Measurements from ENCODE around the gene SLC39A9. TPM values are rescaled to one million over a fixed set of nuclear protein-coding genes. Genes with fewer than 3 reads are reported as not detected.

The SLC39A9 gene
- total and polyA plus RNA-seq, 10 donors: 11.8 to 55.8 (median 46.2) TPM

DNA sequence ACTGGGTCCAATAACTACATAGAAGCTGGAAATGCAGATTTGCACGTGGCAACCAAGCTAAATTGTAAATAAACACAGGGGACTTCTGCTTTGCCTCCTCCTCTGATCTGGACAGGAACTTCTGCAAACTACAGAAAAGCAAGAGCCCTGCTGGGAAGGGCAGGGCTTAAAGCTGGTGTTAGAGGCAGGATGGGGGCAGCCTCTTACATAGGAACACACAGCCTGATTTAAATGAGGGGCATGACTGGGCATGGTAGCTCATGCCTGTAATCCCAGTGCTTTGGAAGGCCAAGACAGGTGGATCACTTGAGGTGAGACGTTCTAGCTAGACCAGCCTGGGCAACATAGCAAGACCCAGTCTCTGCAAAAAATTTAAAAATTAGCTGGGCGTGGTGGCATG, 47.1 kb upstream of the SLC39A9 start:
- intact Hi-C loops (cut with DNase I; ENCODE audit: low total_unique reads): no loop called here
- peak; percentile 48 for DNase-seq

DNA sequence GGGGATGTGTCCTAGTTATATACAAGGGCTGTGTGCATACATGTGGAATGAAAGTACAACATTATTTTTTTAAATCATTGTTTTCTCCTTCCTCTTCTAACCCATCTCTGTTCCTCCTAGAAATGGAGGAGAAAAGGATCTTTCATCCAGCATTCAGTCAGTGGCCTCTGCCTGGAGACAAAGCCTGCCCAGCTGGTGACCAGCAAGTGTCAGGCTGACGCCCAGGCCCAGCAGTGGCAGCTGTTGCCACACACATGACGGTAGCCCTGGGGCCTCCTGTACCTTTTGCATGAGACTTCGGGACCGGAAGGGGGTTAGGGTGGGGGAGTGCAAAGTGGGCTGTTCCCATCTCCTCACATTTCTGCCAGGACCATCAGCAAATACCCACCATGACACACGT, 46.6 kb upstream of the SLC39A9 start:
- Histone ChIP-seq H3K27me3 (replicated peaks in 1 of 7) (peaks cover 0 to 13% (median 0%) of the 10 kb centered on the region in 7 donors), H3K36me3 (peaks cover 0 to 6% (median 0%) of the 10 kb centered on the region in 6 donors), H3K4me1 (peaks cover 0 to 27% (median 15%) of the 10 kb centered on the region in 6 donors), H3K4me3 (no peak overlapping the region), H3K27ac (no peak overlapping the region), H3K9me3 (no peaks in the 10 kb centered on the region)
- whole genome bisulfite sequencing, 5 donors: 77 to 92% (median 80%) methylated on average over 3 to 5 of the region's 5 CpGs
- intact Hi-C loops (cut with DNase I; ENCODE audit: low total_unique reads): no loop called here
- DNase-seq: peak; percentile 54
- TF ChIP-seq POLR2A (IDR thresholded peaks at IDR 0.05) (no peak), CTCF (IDR thresholded peaks at IDR 0.05 in 8 of 11, conservative IDR thresholded peaks at IDR 0.05 in 3 of 11) (no peak), POLR2AphosphoS5 (IDR thresholded peaks at IDR 0.05) (no peak)

More for the DNA sequence above, 47.1 kb upstream of the SLC39A9 start:
- H3K4me3 ChIP-seq: no peak overlapping the region
- H3K27me3 ChIP-seq (replicated peaks in 1 of 7): peaks cover 0 to 13% (median 0%) of the 10 kb centered on the region in 7 donors
- peaks cover 0 to 6% (median 0%) of the 10 kb centered on the region in 6 donors for H3K36me3 ChIP-seq
- TF ChIP-seq POLR2AphosphoS5 (IDR thresholded peaks at IDR 0.05) (no peak), CTCF (IDR thresholded peaks at IDR 0.05 in 8 of 11, conservative IDR thresholded peaks at IDR 0.05 in 3 of 11) (no peak), POLR2A (IDR thresholded peaks at IDR 0.05) (no peak)
- 56 to 62% (median 59%) methylated on average over 3 of the region's 3 CpGs for WGBS, 5 donors
- no peaks in the 10 kb centered on the region for H3K9me3 ChIP-seq
- no peak overlapping the region for H3K27ac ChIP-seq
- H3K4me1 ChIP-seq: peaks cover 0 to 27% (median 15%) of the 10 kb centered on the region in 6 donors

DNA sequence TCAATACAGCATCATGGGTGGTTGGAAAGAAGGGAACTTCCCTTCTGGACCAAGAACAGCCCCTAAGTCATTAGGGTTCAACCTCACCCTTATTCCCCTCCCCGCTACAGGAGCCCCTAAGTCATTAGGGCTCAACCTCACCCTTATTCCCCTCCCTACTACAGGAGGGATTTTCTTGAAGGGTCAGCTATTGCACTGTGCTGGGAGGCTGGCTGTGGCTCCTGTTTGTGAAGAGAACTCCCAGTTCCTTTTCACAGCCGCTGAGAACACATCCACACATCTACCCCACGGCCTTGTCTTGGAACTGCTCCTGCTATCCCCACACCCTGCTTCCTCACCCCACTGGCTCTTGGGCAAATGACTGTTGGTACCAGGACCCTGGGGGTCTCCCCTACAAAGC, 45.3 kb upstream of the SLC39A9 start:
- TF ChIP-seq CTCF (IDR thresholded peaks at IDR 0.05 in 8 of 11, conservative IDR thresholded peaks at IDR 0.05 in 3 of 11) (no peak), POLR2A (IDR thresholded peaks at IDR 0.05) (no peak), POLR2AphosphoS5 (IDR thresholded peaks at IDR 0.05) (no peak)
- no peaks in the 10 kb centered on the region for H3K9me3 ChIP-seq
- peaks cover 0 to 7% (median 0%) of the 10 kb centered on the region in 7 donors for H3K27me3 ChIP-seq (replicated peaks in 1 of 7)
- H3K4me1 ChIP-seq: peaks cover 0 to 27% (median 15%) of the 10 kb centered on the region in 6 donors
- H3K36me3 ChIP-seq: peaks cover 0 to 6% (median 0%) of the 10 kb centered on the region in 6 donors
- no peak overlapping the region for H3K4me3 ChIP-seq
- 77 to 94% (median 87%) methylated on average over 3 of the region's 3 CpGs for WGBS, 5 donors
- H3K27ac ChIP-seq: no peak overlapping the region
- intact Hi-C loops (cut with DNase I; ENCODE audit: low total_unique reads): no loop called here
- no peak for DNase-seq

DNA sequence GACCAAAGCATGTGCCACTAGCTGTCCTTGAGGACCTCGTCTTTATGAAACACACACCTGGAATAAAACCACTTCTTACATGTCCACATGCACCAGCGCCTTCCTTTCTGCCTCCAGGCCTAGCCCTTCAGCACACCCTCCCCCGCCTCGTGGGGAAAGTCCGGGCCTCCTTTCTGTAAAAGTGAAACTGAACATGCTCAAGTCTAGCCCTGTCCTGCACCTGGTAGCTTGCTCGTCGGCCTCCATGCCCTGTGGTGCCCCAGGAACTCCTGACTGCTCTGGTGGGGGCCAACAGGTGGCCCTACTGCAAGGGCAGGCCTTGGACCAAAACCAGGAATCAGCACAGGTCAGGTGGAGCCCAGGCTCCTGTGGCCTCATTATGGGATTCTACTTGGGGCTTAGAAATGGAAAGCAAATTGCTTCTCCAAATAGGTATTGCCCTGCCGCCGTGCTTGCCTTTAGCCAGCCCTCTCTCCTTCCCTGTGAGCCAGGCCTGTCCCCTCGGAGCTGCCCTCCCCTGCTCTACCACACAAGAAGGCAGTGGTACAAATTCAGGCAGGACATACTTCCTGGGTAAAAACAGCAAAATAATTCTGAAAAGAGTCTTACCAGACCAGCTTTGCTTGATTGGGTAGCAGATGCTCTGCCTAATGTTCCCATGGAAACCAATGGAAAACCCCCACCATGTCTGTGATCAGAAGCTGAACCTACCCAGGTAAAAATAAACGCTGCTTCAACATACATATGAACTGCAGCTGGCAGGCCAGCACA, 43.9 kb upstream of the SLC39A9 start:
- Histone ChIP-seq H3K4me1 (peaks cover 0 to 27% (median 15%) of the 10 kb centered on the region in 6 donors), H3K4me3 (peak overlapping the region in 1 of 8 donors; percentile 49), H3K27ac (peak overlapping the region; percentile 22 to 75 (median 46)), H3K36me3 (no peaks in the 10 kb centered on the region), H3K9me3 (no peaks in the 10 kb centered on the region), H3K27me3 (replicated peaks in 1 of 7) (peaks cover 0 to 6% (median 0%) of the 10 kb centered on the region in 7 donors)
- WGBS, 5 donors: 40 to 52% (median 50%) methylated on average over 11 of the region's 11 CpGs
- DNase-seq: peak; percentile 88
- TF ChIP-seq POLR2A (IDR thresholded peaks at IDR 0.05) (no peak), CTCF (IDR thresholded peaks at IDR 0.05 in 8 of 11, conservative IDR thresholded peaks at IDR 0.05 in 3 of 11) (no peak), POLR2AphosphoS5 (IDR thresholded peaks at IDR 0.05) (peak in 2 of 3 donors; percentile 26 to 52)
- intact Hi-C loops (cut with DNase I; ENCODE audit: low total_unique reads): no loop called here
